Ovary (tissue), 10 donors: Measurements from ENCODE around the gene PUS10. TPM values are rescaled to one million over a fixed set of nuclear protein-coding genes. Genes with fewer than 3 reads are reported as not detected.

Experiments
- DNase-seq, 5 donors: peaks; one replicate each; pipeline ENCODE4 v3.0.0-alpha.2; 2019 to 2020
- H3K27ac ChIP-seq, 2 donors: fragments of 200-600 bp; one replicate each; pipeline versions ENCODE4 v1.5.1 to v1.8.0; 2019 to 2022
- H3K27me3 ChIP-seq: fragments of 200-600 bp; one replicate; pipeline ENCODE4 v1.8.0; 2022
- H3K36me3 ChIP-seq: fragments of 200-600 bp; sonication (generic); one replicate; pipeline ENCODE4 v1.5.1; 2019
- H3K4me1 ChIP-seq: one replicate; pipeline ENCODE4 v1.8.1; 2013; ENCODE audit warnings: mild to moderate bottlenecking, moderate library complexity; ENCODE audit not compliant: insufficient read depth
- H3K4me3 ChIP-seq: fragments of 200-600 bp; sonication (generic); one replicate; pipeline ENCODE4 v1.5.1; 2017
- H3K9me3 ChIP-seq, 2 donors: fragments of 200-600 bp in 1 of 2; sonication (generic) in 1 of 2; one replicate each; pipeline versions ENCODE4 v1.5.1 to v1.8.1; 2013 to 2019; ENCODE audit warnings: mild to moderate bottlenecking in 1 of 2, moderate library complexity in 1 of 2
- EP300 ChIP-seq: sonication (generic); formaldehyde crosslinking; IDR thresholded peaks from one replicate; pipeline ENCODE4 v1.6.1; 2017; ENCODE audit warnings: antibody characterized with exemption
- POLR2A ChIP-seq: fragments of 450-650 bp; IDR thresholded peaks from one replicate; pipeline ENCODE4 v1.6.1; 2017; ENCODE audit warnings: antibody characterized with exemption, mild to moderate bottlenecking, moderate library complexity
- WGBS, 3 donors: extraction: QIAGEN DNeasy Blood & Tissue Kit in 1 of 3; methylation state at CpG; one replicate each; pipeline versions ENCODE4 v1.1.5 to v1.1.7; 2013 to 2017; 5-methylcytosine and 5-hydroxymethylcytosine counted together
- intact Hi-C, 4 donors: fragments of 100-400 bp; cut with DNase I; formaldehyde crosslinking; loops; one replicate each; pipeline versions ENCODE4 v1.11.0 to v1.15.1; 2022 to 2023
- long read RNA-seq, 3 donors: library from polyadenylated mRNA in 2 of 3; unstranded in 2 of 3; transcript quantifications; one replicate each; pipeline ENCODE4 v2.0.0 and lab custom pipeline, GENCODE V29; 2021 to 2026
- polyA plus RNA-seq, 2 donors: library from polyadenylated mRNA; stranded (reverse); fragments of 200-250 nt in 1 of 2; fragments of 350-450 nt in 1 of 2; fragmentation: Illumina TruSeq in 1 of 2; extraction: RNeasy Lipid Tissue Mini Kit (QIAGEN cat#74804) in 1 of 2; gene quantifications; one replicate each; pipeline ENCODE4 v1.2.3, GENCODE V29; 2013 to 2014
- total RNA-seq, 7 donors: library from RNA; depleted of rRNA in 2 of 7; stranded (reverse); fragments of >200 nt in 2 of 7; fragmentation: NEBNext Ultra II Directional in 3 of 7; extraction: Animal tissue kit (Norgen Biotek cat#: 25700) in 3 of 7; gene quantifications; one replicate each; pipeline versions ENCODE4 v1.1.0 to v1.2.4, GENCODE V29; 2016 to 2023
- TF ChIP-seq, protein P1 (sequence below), 3 donors: fragments of 450-650 bp in 2 of 3; fragments of 200-600 bp in 1 of 3; IDR thresholded peaks; one replicate each; pipeline versions ENCODE4 v1.5.1 to v1.8.0; 2016 to 2022; ENCODE audit warnings: antibody characterized with exemption in 3 of 3, mild to moderate bottlenecking in 1 of 3
- donor health status: DM: no; HTN: no; CAD: no; lungs with moderate emphysema.
- donor health status: DM: no; HTN: no; CAD: no.
- donor health status: Bipolar disorder and iron deficiency.
- donor health status: DM: yes; HTN: yes; CAD: no.
- donor health status: DM: no; HTN: no; CAD: no.
- donor health status: DM: yes; HTN: yes; CAD: no.

Gene PUS10, protein sequence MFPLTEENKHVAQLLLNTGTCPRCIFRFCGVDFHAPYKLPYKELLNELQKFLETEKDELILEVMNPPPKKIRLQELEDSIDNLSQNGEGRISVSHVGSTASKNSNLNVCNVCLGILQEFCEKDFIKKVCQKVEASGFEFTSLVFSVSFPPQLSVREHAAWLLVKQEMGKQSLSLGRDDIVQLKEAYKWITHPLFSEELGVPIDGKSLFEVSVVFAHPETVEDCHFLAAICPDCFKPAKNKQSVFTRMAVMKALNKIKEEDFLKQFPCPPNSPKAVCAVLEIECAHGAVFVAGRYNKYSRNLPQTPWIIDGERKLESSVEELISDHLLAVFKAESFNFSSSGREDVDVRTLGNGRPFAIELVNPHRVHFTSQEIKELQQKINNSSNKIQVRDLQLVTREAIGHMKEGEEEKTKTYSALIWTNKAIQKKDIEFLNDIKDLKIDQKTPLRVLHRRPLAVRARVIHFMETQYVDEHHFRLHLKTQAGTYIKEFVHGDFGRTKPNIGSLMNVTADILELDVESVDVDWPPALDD
- total RNA-seq: 1 to 10 TPM; 4.7 to 9.4 (median 6.9) TPM
- polyA plus RNA-seq: 1 to 10 TPM; 4.5 to 4.9 TPM
- long read RNA-seq, donor 1, partial matches to known transcripts: 2 of 8 reads
- long read RNA-seq, donor 1, other reads (novel, unspliced or antisense): 4 of 8 reads
- long read RNA-seq, donor 2, partial matches to known transcripts: 39 of 64 reads
- long read RNA-seq, donor 2, other reads (novel, unspliced or antisense): 24 of 64 reads
- long read RNA-seq, donor 3, partial matches to known transcripts: 0 of 8 reads
- long read RNA-seq, donor 3, other reads (novel, unspliced or antisense): 3 of 8 reads

DNA sequence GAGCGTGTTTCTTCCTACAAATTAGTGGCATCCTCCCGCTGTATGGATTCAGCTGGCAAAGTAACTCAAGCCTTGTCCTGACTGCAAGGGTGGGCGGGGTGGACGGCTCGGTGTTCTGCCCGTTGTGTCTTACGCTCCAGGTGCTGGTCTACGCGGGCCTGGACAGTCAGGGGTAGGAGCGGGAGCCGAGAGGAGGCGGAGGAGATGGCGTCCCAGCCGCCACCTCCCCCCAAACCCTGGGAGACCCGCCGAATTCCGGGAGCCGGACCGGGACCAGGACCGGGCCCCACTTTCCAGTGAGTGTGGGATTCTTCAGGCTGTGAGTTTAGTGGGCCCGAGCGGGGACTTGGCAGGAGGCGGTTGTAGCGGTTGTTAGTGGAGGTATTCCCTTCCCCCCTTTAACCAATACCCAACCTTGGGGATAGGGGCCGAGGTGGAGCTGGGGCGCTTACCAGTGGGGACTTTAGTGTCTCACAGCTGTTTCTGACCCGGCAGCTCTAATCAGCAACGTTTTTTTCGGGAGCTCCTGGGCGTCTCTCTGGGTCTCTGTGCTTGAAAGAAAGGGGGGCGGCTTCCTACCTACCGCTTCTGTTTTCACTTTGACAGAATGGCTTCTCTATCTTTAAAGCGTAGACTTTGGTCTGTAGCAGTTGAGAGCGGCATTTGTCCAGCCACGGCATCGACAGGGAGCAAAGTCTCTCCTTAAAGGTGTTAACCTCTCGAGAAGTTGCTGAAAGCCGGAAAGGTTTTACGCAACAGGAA is at the start of gene PUS10, which contains the start of gene PEX13:
TSS of gene PUS10 (minus strand) at position 700 of the 762 bp plus-strand sequence. CDS start 6,365 bp downstream, outside the sequence.
TSS of gene PEX13 (plus strand) at position 165 of the 762 bp plus-strand sequence. CDS start at position 205, 40 bp downstream.
- intact Hi-C loops: no loop called here
- Histone ChIP-seq H3K4me1 (peaks cover 6% of the 10 kb centered on the region), H3K27me3 (no peaks in the 10 kb centered on the region), H3K9me3 (no peaks in the 10 kb centered on the region), H3K36me3 (no peaks in the 10 kb centered on the region), H3K4me3 (peak within 1 kb of the TSS; percentile 87), H3K27ac (peak within 1 kb of the TSS; percentile 76 to 88)
- DNase-seq: peak; percentile 66 to 79 (median 73)
- TF ChIP-seq POLR2A (peak; percentile 39), EP300 (no peak)
- TF ChIP-seq, protein P1, sequence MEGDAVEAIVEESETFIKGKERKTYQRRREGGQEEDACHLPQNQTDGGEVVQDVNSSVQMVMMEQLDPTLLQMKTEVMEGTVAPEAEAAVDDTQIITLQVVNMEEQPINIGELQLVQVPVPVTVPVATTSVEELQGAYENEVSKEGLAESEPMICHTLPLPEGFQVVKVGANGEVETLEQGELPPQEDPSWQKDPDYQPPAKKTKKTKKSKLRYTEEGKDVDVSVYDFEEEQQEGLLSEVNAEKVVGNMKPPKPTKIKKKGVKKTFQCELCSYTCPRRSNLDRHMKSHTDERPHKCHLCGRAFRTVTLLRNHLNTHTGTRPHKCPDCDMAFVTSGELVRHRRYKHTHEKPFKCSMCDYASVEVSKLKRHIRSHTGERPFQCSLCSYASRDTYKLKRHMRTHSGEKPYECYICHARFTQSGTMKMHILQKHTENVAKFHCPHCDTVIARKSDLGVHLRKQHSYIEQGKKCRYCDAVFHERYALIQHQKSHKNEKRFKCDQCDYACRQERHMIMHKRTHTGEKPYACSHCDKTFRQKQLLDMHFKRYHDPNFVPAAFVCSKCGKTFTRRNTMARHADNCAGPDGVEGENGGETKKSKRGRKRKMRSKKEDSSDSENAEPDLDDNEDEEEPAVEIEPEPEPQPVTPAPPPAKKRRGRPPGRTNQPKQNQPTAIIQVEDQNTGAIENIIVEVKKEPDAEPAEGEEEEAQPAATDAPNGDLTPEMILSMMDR (IDR thresholded peaks at IDR 0.05): no peak
- WGBS, 3 donors: 0 to 1% (median 0%) methylated on average over 35 to 39 of the region's 39 CpGs

DNA sequence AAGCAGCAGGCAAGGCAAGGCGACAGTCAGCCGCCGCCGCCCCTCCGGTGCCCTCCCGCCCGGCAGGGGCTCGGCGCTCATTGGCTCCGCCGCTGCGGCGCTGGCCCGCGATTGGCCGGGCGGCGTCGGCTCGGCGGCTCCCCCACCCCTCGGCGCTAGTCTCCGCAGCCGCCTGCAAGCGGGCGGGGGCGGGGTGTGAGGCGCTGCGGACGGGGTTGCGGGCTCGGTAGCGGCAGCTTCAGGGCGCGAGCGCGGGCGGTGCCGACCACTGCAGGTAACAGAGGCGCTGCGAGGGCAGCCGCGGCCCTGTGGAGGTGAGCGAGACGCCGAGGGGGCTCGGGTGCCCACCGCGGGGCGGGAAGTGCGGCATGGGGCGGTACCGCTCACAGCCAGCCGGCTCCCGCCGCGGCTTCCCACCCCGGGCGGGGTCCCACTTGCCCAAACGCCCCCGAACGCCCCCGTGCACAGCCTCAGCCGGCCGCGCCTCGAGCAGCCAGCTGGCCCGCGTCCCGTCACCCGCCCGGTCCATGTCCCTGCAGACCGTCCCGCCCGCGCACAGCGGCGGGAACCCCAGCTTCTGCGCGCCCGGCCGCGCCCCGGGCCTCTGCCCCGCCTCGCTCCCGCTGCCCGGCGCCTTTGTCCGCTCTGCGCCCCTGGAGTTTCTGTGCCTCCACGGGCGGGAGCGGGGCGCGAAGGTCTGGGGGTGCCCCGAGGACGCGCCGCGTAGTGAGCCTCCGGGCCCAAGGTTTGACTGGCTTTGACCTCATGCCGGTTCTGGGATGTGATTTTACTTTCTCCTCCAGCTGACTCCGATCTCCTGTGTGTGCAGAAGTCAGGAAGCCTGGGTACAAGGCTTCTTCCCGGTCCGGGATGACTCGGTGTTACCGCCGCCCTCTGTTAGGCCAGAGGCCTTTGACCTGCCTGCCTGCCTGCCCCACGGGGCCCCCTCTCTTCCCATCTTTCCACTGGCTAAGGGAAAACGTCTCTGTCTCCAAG is 48.0 kb upstream of the PUS10 start, which contains the start of gene SANBR:
TSS of gene SANBR (plus strand) at position 158 of the 996 bp plus-strand sequence. CDS start 4,480 bp downstream, outside the sequence.
- Histone ChIP-seq H3K4me1 (peaks cover 2% of the 10 kb centered on the region), H3K27me3 (no peaks in the 10 kb centered on the region), H3K9me3 (no peaks in the 10 kb centered on the region), H3K36me3 (no peaks in the 10 kb centered on the region), H3K27ac (peak within 1 kb of the TSS; percentile 62 to 63), H3K4me3 (peak within 1 kb of the TSS; percentile 60)
- DNase-seq: peak; percentile 63 to 83 (median 73)
- WGBS, 3 donors: 0 to 1% (median 0%) methylated on average over 59 to 112 of the region's 112 CpGs
- TF ChIP-seq EP300 (no peak), POLR2A (no peak)
- TF ChIP-seq, protein P1 (IDR thresholded peaks at IDR 0.05): no peak
- intact Hi-C loops: no loop called here

DNA sequence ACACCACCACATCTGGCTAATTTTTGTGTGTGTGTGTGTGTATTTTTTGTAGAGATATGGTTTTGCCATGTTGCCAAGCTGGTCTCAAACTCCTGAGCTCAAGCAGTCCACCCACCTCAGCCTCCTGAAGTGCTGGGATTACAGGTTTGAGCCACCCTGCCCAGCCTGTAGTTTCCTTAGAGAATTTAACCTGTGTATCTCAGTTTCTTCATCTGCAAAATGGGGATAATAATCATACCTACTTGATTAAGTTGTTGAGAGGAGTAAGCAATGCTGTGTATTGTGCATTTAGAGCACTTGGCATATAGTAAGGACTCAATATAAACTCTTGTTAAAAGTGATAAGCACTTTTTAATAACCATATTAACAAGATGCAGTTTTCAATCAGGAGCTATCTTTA is 41.3 kb upstream of the PUS10 start:
- Histone ChIP-seq H3K4me3 (no peak overlapping the region), H3K27me3 (no peaks in the 10 kb centered on the region), H3K27ac (no peak overlapping the region), H3K4me1 (peaks cover 7% of the 10 kb centered on the region), H3K36me3 (no peaks in the 10 kb centered on the region), H3K9me3 (no peaks in the 10 kb centered on the region)
- intact Hi-C loops: no loop called here
- DNase-seq: no peak
- TF ChIP-seq POLR2A: no peak
- TF ChIP-seq, protein P1 (IDR thresholded peaks at IDR 0.05): no peak
- no peak for TF ChIP-seq EP300
